Measurements from ENCODE around the gene AGT.

DNA sequence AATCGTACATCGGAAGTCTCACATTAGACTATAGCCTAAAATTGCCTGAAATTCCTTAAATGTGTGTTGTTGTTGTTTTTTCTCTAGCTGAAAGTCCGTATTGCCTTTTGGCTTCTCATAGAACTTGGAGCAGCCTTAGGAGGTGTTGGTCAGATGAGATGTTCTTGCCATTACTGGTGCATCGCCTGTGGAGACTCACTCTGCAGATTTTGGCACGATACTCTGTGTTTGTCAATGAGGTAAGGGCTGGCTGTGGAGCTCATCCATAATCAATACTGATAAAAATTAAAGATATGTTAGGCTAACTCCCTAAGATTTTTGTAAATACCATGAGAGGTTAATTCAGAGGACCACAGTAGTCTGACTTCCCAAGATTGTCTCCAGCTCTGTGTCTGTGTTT, 28.9 kb downstream of the AGT start:
- no peak for TF ChIP-seq POLR2AphosphoS5 (IDR thresholded peaks at IDR 0.05; ENCODE audit: low read depth, low read length)
- no peak for TF ChIP-seq POLR2A (IDR thresholded peaks at IDR 0.05; ENCODE audit: low read depth, low read length)

All from GM12892 (cell line).